ENCODE measurements around the gene NEU2. TPM values are rescaled to one million over a fixed set of nuclear protein-coding genes. Genes with fewer than 3 reads are reported as not detected.

The NEU2 gene
- total and polyA plus RNA-seq, 9 of the 15 experiments (the other 6 are each of a cell fraction or from before 2014, with no cell fraction given): not detected

DNA sequence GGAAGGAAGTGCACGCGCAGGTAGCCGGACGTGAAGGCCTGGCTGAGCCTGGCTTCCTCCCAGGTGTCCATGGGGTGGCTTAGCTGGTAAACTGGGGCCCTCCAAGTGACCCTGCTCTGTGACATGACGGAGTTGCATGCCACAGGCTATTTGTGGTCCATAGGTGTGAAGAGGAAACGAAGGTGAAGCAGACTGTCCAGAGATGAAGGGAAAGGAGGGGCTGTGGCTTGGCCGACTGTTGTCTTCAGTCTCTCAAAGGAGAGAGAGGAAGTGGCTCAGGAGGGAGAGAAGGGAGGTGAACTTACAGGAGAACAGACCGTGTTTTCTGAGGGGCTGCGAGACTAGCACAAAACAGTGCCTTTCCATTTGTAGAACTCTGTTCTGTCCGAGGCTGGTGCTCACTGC is 47.0 kb downstream of the NEU2 start:
- in situ Hi-C loops (cut with MboI): no loop called here
- DNase-seq (ENCODE audit: extremely low read depth in 1 of 4, low spot score in 3 of 4) (no peak), FAIRE-seq (no peak), ATAC-seq (no peak)
- no peak overlapping the region; a peak in 1 of 4 replicates for H3K9ac ChIP-seq (ENCODE audit: insufficient read depth in 1 of 2, low read depth in 2 of 2, low read length in 2 of 2)
- 69% methylated on average over 6 of the region's 10 CpGs for WGBS (ENCODE audit: insufficient coverage, low coverage, missing lambda C conversion rate)
- H3K4me1 ChIP-seq (replicated peaks in 1 of 2; ENCODE audit: control insufficient read depth in 2 of 2, insufficient read depth in 2 of 2, low read length in 2 of 2): peaks cover 26 to 29% of the 10 kb centered on the region in 2 experiments
- no peak overlapping the region for H3K4me2 ChIP-seq (ENCODE audit: insufficient read depth, low read length)
- no peaks in the 10 kb centered on the region for H3K9me1 ChIP-seq (ENCODE audit: control insufficient read depth, insufficient read depth, low read length)
- no peaks in the 10 kb centered on the region for H3K27me3 ChIP-seq (ENCODE audit: control insufficient read depth in 2 of 2, insufficient read depth in 2 of 2, low read length in 2 of 2)
- no TSS peak for BruUV-seq (replicated peaks)
- no peaks in the 10 kb centered on the region for H3K79me2 ChIP-seq (ENCODE audit: control insufficient read depth, insufficient read depth, low read length)
- TF ChIP-seq SPI1 (IDR thresholded peaks at IDR 0.05; ENCODE audit: borderline replicate concordance, low read depth, low read length): peak; percentile 48; the same call in 1 of the 2 replicates
- no peak for TF ChIP-seq ZFPM2 (CRISPR knock-in tag; IDR thresholded peaks at IDR 0.05)
- ChIA-PET POLR2A (no interaction called here), CTCF (ENCODE audit: low intra/inter-chr PET ratio) (no interaction called here)
- no peak overlapping the region for H3K27ac ChIP-seq (ENCODE audit: extremely low read depth, low read depth, low read length)
- no peaks in the 10 kb centered on the region for H3K9me3 ChIP-seq (replicated peaks; ENCODE audit: control insufficient read depth, insufficient read depth, low read depth, low read length)
- no peaks in the 10 kb centered on the region for H4K20me1 ChIP-seq (replicated peaks; ENCODE audit: control insufficient read depth, insufficient read depth, low read length)
- no peaks in the 10 kb centered on the region for H3K36me3 ChIP-seq (ENCODE audit: control insufficient read depth, insufficient read depth, low read length)
- no peak overlapping the region for H2AFZ ChIP-seq (ENCODE audit: low read depth, low read length)
- intact Hi-C loops (cut with micrococcal nuclease): no loop called here
- no peak overlapping the region for H3K4me3 ChIP-seq

DNA sequence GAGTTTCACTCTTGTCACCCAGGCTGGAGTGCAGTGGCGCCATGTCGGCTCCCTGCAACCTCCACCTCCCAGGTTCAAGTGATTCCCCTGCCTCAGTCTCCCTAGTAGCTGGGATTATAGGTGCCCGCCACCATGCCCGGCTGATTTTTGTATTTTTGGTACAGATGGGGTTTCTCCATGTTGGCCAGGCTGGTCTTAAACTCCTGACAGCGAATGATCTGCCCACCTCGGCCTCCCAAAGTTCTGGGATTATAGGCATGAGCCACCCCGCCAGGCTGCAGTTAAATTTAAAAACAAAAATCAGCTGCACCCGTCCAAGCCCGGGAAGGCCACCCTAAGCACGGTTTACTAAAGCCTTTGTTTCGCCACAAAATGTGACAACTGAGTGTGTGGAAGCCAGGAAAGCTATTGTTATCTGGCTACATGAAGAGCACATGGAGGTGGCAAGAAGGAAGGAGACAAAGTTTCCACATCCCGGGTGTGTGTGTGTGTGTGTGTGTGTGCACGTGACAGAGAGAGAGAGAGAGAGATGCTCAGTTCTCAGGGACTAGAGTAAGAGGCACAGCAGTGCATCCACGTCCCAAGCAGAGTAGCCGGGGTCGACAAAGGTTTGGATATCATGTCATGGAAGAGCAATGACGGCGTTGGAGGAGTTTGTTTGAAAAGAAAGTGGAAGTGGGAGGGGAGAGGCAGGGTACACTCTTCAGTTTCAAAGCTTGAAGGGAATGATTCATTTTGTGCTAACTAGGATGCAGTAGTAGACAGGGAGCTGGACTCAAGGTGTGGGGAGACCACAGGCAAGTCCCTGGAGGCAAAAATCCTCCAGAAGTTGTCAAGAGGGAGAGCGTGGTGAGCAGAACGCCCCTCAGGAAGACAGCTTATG is 47.7 kb downstream of the NEU2 start:
- no peak for ATAC-seq
- intact Hi-C loops (cut with micrococcal nuclease) (no loop called here), in situ Hi-C loops (cut with MboI) (no loop called here)
- no TSS peak for BruUV-seq (replicated peaks)
- Histone ChIP-seq H3K9me3 (replicated peaks; ENCODE audit: control insufficient read depth, insufficient read depth, low read depth, low read length) (no peaks in the 10 kb centered on the region), H3K4me1 (replicated peaks in 1 of 2; ENCODE audit: control insufficient read depth in 2 of 2, insufficient read depth in 2 of 2, low read length in 2 of 2) (peaks cover 26 to 29% of the 10 kb centered on the region in 2 experiments), H4K20me1 (replicated peaks; ENCODE audit: control insufficient read depth, insufficient read depth, low read length) (no peaks in the 10 kb centered on the region), H3K4me2 (ENCODE audit: insufficient read depth, low read length) (no peak overlapping the region), H3K9me1 (ENCODE audit: control insufficient read depth, insufficient read depth, low read length) (no peaks in the 10 kb centered on the region), H3K9ac (ENCODE audit: insufficient read depth in 1 of 2, low read depth in 2 of 2, low read length in 2 of 2) (no peak overlapping the region), H3K79me2 (ENCODE audit: control insufficient read depth, insufficient read depth, low read length) (no peaks in the 10 kb centered on the region), H3K4me3 (no peak overlapping the region), H2AFZ (ENCODE audit: low read depth, low read length) (peak overlapping the region; percentile 40; the same call in 1 of the 2 replicates), H3K36me3 (ENCODE audit: control insufficient read depth, insufficient read depth, low read length) (no peaks in the 10 kb centered on the region), H3K27me3 (ENCODE audit: control insufficient read depth in 2 of 2, insufficient read depth in 2 of 2, low read length in 2 of 2) (no peaks in the 10 kb centered on the region), H3K27ac (ENCODE audit: extremely low read depth, low read depth, low read length) (no peak overlapping the region)
- CTCF ChIA-PET (ENCODE audit: low intra/inter-chr PET ratio): no interaction called here
- POLR2A ChIA-PET: no interaction called here
- TF ChIP-seq, protein P1, sequence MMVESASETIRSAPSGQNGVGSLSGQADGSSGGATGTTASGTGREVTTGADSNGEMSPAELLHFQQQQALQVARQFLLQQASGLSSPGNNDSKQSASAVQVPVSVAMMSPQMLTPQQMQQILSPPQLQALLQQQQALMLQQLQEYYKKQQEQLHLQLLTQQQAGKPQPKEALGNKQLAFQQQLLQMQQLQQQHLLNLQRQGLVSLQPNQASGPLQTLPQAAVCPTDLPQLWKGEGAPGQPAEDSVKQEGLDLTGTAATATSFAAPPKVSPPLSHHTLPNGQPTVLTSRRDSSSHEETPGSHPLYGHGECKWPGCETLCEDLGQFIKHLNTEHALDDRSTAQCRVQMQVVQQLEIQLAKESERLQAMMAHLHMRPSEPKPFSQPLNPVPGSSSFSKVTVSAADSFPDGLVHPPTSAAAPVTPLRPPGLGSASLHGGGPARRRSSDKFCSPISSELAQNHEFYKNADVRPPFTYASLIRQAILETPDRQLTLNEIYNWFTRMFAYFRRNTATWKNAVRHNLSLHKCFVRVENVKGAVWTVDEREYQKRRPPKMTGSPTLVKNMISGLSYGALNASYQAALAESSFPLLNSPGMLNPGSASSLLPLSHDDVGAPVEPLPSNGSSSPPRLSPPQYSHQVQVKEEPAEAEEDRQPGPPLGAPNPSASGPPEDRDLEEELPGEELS (CRISPR knock-in tag; IDR thresholded peaks at IDR 0.05; ENCODE audit: borderline replicate concordance): no peak
- 0 out of 2 replicates have a peak, but pooled peaks have one; percentile 33 for TF ChIP-seq BHLHE40 (IDR thresholded peaks at IDR 0.05; ENCODE audit: low read length)
- TF ChIP-seq, protein P2, sequence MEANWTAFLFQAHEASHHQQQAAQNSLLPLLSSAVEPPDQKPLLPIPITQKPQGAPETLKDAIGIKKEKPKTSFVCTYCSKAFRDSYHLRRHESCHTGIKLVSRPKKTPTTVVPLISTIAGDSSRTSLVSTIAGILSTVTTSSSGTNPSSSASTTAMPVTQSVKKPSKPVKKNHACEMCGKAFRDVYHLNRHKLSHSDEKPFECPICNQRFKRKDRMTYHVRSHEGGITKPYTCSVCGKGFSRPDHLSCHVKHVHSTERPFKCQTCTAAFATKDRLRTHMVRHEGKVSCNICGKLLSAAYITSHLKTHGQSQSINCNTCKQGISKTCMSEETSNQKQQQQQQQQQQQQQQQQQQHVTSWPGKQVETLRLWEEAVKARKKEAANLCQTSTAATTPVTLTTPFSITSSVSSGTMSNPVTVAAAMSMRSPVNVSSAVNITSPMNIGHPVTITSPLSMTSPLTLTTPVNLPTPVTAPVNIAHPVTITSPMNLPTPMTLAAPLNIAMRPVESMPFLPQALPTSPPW (CRISPR knock-in tag; IDR thresholded peaks at IDR 0.05): no peak
- TF ChIP-seq NFRKB (IDR thresholded peaks at IDR 0.05; ENCODE audit: low read depth): no peak
- no peak for TF ChIP-seq HMG20B (CRISPR knock-in tag; IDR thresholded peaks at IDR 0.05)
- FAIRE-seq: no peak
- DNase-seq (ENCODE audit: extremely low read depth in 1 of 4, low spot score in 3 of 4): no peak
- 74% methylated on average over 12 of the region's 20 CpGs for WGBS (ENCODE audit: insufficient coverage, low coverage, missing lambda C conversion rate)
